Stimulated activated CD8-positive, alpha-beta memory T cell treated with anti-CD3 and anti-CD28 coated beads, Interleukin-7, amount 100 ng/mL, for 4 hours (primary cell): ENCODE results near the gene TASL.
"Not testable (repeated sequence)": the region's sequence is repeated elsewhere in the genome, so short reads cannot be mapped to it uniquely, and the experiment has no call there.

Experiments
- DNase-seq, 2 donors: peaks; one replicate each; pipeline ENCODE4 v3.0.0-alpha.2; 2020; ENCODE audit warnings: low read depth in 2 of 2

TASL gene

DNA sequence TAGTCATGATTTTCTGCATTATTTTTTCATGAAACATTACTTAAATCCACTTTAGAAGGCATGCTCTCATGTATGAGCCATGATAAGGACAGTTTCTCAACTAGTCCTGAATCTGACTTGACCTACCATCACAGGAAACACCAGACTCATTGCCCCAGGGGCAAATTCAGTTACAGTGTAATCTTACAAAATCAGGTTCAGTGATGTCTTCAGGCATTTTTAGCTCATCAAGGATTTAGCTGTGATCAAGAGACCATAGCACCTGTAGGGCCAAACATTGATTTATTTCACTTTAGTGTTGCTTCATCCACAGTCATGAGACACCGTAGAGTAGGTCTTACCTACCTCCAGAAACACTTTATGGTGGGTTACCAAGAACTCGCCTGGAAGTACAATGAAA is 3.1 kb upstream of the TASL start:
- no peak for DNase-seq

GRCh38 chrX:30576881-30577280 is 685 bp downstream of the TASL start:
- no peak for DNase-seq

DNA sequence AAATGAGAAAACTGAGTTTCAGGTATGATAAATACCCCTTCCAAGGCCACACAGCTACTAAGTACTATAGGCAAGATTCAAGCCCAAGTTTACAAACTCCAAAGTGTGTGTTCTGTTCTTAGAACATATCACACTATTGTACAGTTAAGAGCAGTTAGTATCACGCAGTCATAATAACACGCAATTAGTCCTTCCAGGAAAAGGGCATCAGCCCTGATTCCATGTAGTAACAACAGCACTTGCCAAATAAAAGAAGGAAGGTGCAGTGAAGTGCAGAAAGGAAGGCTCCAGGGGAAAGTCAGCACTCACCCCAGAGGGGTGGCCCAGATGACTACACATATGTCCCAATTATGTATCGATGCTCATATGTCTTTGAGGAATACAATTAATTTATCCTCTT is 4.4 kb downstream of the TASL start:
- DNase-seq: no peak

DNA sequence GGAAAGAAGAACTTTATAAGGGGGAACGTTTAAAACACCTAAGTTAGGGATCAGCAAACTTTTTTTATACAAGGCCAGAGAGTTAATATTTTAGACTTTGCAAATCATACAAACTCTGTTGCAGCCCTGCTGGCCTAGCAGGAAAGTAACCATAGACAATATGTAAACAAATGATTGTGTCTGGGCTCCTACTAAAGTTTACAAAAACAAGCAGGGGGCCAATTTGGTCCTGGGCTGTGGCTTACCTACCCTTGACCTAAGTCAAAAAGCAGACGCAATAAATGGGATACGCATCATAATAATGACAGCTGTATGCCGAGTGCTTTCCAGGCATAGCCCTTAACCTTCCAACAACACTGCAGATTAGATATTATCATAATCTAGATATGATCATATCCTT is 4.9 kb downstream of the TASL start:
- DNase-seq: no peak

DNA sequence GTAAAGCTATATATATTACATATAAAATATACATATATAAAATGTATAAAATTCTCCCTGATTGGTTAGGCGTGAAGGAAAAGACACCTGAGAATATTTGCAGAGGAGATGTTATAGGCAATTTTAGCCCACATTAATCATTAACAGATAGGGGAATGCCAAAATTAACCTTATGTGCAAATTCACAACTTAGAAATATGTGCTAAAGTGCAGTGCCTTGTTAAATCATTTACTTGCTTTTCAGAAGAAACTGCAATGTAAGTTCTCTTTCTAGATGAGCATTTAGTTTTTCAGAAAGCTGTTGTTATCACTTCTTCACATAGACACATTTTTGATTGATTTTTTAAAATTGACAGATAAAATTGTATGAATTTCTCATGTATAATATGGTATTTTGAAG is 5.6 kb downstream of the TASL start:
- DNase-seq: no peak

- DNase-seq: no peak
Measured at GRCh38 chrX:30570505-30570904, 7.1 kb downstream of the TASL start.

GRCh38 chrX:30568136-30568535 is 9.4 kb downstream of the TASL start:
- DNase-seq: no peak

GRCh38 chrX:30563070-30563469 is 14.5 kb downstream of the TASL start:
- not testable (repeated sequence) for DNase-seq

DNA sequence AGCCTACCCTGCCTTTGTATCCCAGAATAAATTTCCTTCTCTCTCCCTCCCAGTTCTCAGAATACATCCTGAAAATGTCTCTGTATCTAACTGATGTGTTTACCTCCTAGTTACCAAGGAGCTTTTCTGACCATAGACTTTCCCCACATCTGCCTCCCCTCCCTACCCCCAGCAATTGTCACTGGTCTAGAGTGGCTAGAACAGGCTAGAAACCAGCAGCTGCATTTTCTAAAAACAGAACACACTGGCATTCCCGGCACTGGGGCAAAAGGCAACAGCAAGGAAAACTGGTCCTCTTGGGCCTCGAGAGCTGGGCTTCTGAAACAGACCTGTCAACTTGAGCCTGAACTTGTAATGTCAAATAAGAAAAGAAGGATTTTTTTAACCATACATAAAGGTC is 16.4 kb downstream of the TASL start:
- no peak for DNase-seq

DNA sequence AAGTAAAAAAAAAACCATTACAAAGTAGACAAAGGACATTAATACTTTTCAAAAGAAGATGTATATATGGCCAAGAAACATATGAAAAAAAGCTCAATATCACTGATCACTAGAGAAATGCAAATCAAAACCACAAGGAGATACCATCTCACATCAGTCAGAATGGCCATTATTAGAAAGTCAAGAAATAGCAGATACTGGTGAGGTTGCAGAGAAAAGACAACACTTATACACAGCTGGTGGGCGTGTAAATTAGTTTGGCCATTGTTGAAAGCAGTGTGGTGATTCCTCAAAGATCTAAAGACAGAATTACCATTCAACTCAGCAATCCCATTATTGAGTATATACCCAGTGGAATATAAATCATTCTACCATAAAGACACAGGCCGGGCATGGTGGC is 39.3 kb downstream of the TASL start:
- DNase-seq: no peak

DNA sequence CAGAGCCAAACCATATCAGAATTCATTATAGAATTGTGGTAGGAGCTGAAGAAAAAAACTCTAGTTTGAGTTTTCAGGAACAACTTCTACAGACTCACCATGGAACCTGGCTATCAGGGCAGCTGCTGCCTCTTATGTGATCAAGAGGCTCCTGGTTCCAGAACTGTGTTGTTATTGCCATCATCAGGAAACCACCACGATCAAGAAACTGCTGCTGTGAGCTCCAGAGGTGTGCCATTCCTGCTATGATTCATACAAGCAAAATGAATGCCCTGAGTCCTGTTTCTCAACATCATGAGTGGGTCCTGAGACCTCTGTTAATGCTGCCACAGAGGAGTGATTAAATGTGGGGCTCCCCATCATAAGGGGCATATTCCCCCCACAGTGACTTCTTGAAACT is 43.7 kb downstream of the TASL start:
- DNase-seq: no peak

DNA sequence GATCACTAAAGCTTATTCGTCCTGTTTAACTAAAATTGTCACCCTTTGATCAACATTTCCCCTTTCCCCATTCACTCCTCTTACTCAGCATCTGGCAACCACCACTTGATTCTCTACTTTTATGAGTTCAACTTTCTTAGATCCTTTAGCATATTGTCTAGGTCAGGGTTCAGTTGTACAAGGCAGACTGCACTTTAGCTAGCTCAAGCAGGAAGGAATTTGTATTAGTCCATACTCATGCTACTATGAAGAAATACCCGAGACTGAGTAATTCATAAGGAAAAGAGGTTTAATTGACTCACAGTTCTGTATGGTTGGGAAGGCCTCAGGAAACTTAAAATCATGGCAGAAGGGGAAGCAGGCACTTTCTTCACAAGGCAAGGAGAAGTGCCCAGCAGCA is 44.3 kb downstream of the TASL start:
- no peak for DNase-seq

GRCh38 chrX:30530606-30531005 is 47.0 kb downstream of the TASL start:
- DNase-seq: no peak

DNA sequence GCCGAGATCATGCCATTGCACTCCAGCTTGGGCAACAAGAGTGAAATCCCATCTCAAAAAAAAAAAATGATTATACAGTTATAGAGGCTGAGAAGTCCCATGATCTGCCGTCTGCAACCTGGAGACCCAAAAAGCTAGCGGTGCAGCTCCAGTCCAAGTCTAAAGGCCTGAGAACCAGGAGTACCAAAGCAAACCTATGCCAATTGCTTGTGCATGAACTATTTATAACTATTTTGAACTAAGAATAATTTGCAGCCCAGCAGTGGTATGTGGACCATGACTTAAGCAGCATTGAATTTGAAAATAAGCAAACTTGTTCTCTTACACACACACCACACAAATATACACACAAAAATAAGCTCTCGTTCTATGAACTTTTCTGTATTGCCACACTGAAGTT is 51.8 kb downstream of the TASL start:
- no peak for DNase-seq

- DNase-seq: no peak
Measured at GRCh38 chrX:30521440-30522182, 56.0 kb downstream of the TASL start.

GRCh38 chrX:30513284-30513683 is 64.3 kb downstream of the TASL start:
- DNase-seq: no peak
